Astrocyte (in vitro differentiated cells and primary cell): ENCODE data around the gene RNPEP. TPM values are rescaled to one million over a fixed set of nuclear protein-coding genes. Genes with fewer than 3 reads are reported as not detected.

Experiments used
- DNase-seq: peaks from one replicate; pipeline ENCODE4 v3.0.0-alpha.2; 2010; ENCODE audit warnings: low read depth
- FAIRE-seq: peaks from 2 replicates; lab custom pipeline; 2011; peaks lifted over from hg19 to GRCh38; lab: Jason Lieb, UNC
- H2AFZ ChIP-seq: 2 replicates; pipeline ENCODE4 v1.6.0; 2012; ENCODE audit warnings: low read depth, low read length, inconsistent platforms
- H3K27ac ChIP-seq: 2 replicates; pipeline ENCODE4 v1.5.1; 2011; ENCODE audit warnings: low read depth, low read length, inconsistent platforms
- H3K27me3 ChIP-seq: 2 replicates; pipeline ENCODE4 v1.6.0; 2011; ENCODE audit warnings: low read length, inconsistent platforms; ENCODE audit not compliant: insufficient read depth
- H3K36me3 ChIP-seq: 2 replicates; pipeline ENCODE4 v1.5.1; 2011; ENCODE audit warnings: low read length, inconsistent platforms; ENCODE audit not compliant: insufficient read depth
- H3K4me1 ChIP-seq: 2 replicates; pipeline ENCODE4 v1.5.1; 2011; ENCODE audit warnings: low read length, inconsistent platforms; ENCODE audit not compliant: insufficient read depth
- H3K4me2 ChIP-seq: 2 replicates; pipeline ENCODE4 v1.6.0; 2012; ENCODE audit warnings: low read length, inconsistent platforms
- H3K4me3 ChIP-seq: 2 replicates; pipeline ENCODE4 v1.5.1; 2011; ENCODE audit warnings: low read depth, mild to moderate bottlenecking, low read length, inconsistent platforms; ENCODE audit not compliant: insufficient read depth
- H3K79me2 ChIP-seq: 2 replicates; pipeline ENCODE4 v1.6.0; 2012; ENCODE audit warnings: mild to moderate bottlenecking, low read length, inconsistent platforms; ENCODE audit not compliant: insufficient read depth
- H3K9ac ChIP-seq: 2 replicates; pipeline ENCODE4 v1.6.0; 2012; ENCODE audit warnings: mild to moderate bottlenecking, low read length, inconsistent platforms
- H3K9me3 ChIP-seq: 2 replicates; pipeline ENCODE4 v1.5.1; 2012; ENCODE audit warnings: low read depth, mild to moderate bottlenecking, low read length, inconsistent platforms; ENCODE audit not compliant: insufficient read depth
- H4K20me1 ChIP-seq: 2 replicates; pipeline ENCODE4 v1.6.0; 2012; ENCODE audit warnings: low read length, inconsistent platforms; ENCODE audit not compliant: insufficient read depth
- H3K27ac Mint-ChIP-seq: one replicate; pipeline ENCODE4 v1.8.0; 2021; ENCODE audit warnings: mild to moderate bottlenecking, mixed read lengths; ENCODE audit not compliant: unreplicated experiment
- H3K27me3 Mint-ChIP-seq: one replicate; pipeline ENCODE4 v1.8.0; 2021; ENCODE audit warnings: low read depth, mixed read lengths; ENCODE audit not compliant: unreplicated experiment
- H3K36me3 Mint-ChIP-seq: one replicate; pipeline ENCODE4 v1.8.0; 2021; ENCODE audit warnings: low read depth, mixed read lengths; ENCODE audit not compliant: unreplicated experiment
- H3K4me1 Mint-ChIP-seq: one replicate; pipeline ENCODE4 v1.8.0; 2021; ENCODE audit warnings: low read depth, mixed read lengths; ENCODE audit not compliant: unreplicated experiment
- H3K4me3 Mint-ChIP-seq: one replicate; pipeline ENCODE4 v1.8.0; 2021; ENCODE audit warnings: mild to moderate bottlenecking, moderate library complexity, mixed read lengths; ENCODE audit not compliant: unreplicated experiment
- H3K9me3 Mint-ChIP-seq: one replicate; pipeline ENCODE4 v1.8.0; 2021; ENCODE audit warnings: mild to moderate bottlenecking, mixed read lengths; ENCODE audit not compliant: unreplicated experiment
- EZH2 ChIP-seq: IDR thresholded peaks from 2 replicates; pipeline ENCODE4 v1.6.1; 2012; ENCODE audit warnings: mild to moderate bottlenecking, low read length, inconsistent platforms; ENCODE audit not compliant: insufficient read depth
- total RNA-seq: library from RNA; stranded (reverse); gene quantifications from 2 replicates; pipeline ENCODE4 v1.2.1, GENCODE V29; 2021
- TF ChIP-seq, protein P1 (sequence below): IDR thresholded peaks from 2 replicates; pipeline ENCODE4 v1.5.1; 2011; ENCODE audit warnings: low read depth, mild to moderate bottlenecking, inconsistent platforms, low read length, moderate library complexity; ENCODE audit not compliant: insufficient read depth

The RNPEP gene
- total RNA-seq, 1 donor from 2014 or later = 68.9 TPM

DNA sequence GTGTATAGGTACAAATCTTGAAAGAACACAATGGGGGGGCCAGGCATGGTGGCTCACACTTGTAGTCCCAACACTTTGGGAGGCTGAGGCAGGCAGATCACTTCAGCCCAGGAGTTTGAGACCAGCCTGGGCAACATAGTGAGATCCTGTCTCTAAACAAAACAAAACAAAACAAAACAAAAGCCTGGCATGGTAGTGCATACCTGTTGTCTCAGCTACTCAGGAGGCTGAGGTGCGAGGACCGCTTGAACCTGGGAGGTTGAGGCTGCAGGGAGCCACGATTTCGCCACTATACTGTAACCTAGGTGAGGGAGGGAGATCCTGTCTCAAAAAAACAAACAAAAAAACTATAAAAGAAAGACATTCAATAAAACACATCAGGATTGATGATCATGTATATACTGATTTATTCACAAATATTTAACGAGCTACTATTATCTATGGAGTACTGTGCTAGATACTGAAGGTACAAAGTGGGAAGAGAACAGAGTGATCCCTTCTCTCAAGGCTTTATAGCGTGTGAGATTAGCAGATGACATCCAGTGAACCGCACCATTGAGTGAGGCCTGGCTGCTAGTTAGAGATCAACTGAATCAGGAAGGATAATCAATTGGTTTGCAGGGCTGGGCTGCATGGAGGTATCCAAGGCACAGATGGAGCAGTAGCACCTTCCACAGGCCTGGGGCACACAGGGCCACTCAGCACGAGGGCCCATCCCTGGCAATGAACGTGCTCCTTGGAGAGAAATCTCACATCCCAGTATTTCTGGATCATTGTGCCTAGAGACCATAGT is 54.3 kb downstream of the RNPEP start:
- Histone ChIP-seq H3K36me3 (no peaks in the 10 kb centered on the region), H3K4me3 (no peak overlapping the region), H3K79me2 (no peaks in the 10 kb centered on the region), H3K9ac (no peak overlapping the region), H3K27me3 (no peaks in the 10 kb centered on the region), H3K4me1 (peaks cover 17% of the 10 kb centered on the region), H2AFZ (no peak overlapping the region), H3K9me3 (no peaks in the 10 kb centered on the region), H4K20me1 (no peaks in the 10 kb centered on the region), H3K4me2 (no peak overlapping the region), H3K27ac (no peak overlapping the region)
- Mint-ChIP-seq H3K9me3 (peaks cover 4% of the 10 kb centered on the region), H3K36me3 (no peaks in the 10 kb centered on the region), H3K4me1 (peaks cover 16% of the 10 kb centered on the region), H3K27ac (peak overlapping the region; percentile 78), H3K27me3 (peaks cover 4% of the 10 kb centered on the region), H3K4me3 (no peak overlapping the region)
- FAIRE-seq (no peak), DNase-seq (no peak)
- TF ChIP-seq, protein P1, sequence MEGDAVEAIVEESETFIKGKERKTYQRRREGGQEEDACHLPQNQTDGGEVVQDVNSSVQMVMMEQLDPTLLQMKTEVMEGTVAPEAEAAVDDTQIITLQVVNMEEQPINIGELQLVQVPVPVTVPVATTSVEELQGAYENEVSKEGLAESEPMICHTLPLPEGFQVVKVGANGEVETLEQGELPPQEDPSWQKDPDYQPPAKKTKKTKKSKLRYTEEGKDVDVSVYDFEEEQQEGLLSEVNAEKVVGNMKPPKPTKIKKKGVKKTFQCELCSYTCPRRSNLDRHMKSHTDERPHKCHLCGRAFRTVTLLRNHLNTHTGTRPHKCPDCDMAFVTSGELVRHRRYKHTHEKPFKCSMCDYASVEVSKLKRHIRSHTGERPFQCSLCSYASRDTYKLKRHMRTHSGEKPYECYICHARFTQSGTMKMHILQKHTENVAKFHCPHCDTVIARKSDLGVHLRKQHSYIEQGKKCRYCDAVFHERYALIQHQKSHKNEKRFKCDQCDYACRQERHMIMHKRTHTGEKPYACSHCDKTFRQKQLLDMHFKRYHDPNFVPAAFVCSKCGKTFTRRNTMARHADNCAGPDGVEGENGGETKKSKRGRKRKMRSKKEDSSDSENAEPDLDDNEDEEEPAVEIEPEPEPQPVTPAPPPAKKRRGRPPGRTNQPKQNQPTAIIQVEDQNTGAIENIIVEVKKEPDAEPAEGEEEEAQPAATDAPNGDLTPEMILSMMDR = no peak
- TF ChIP-seq EZH2 = no peak

DNA sequence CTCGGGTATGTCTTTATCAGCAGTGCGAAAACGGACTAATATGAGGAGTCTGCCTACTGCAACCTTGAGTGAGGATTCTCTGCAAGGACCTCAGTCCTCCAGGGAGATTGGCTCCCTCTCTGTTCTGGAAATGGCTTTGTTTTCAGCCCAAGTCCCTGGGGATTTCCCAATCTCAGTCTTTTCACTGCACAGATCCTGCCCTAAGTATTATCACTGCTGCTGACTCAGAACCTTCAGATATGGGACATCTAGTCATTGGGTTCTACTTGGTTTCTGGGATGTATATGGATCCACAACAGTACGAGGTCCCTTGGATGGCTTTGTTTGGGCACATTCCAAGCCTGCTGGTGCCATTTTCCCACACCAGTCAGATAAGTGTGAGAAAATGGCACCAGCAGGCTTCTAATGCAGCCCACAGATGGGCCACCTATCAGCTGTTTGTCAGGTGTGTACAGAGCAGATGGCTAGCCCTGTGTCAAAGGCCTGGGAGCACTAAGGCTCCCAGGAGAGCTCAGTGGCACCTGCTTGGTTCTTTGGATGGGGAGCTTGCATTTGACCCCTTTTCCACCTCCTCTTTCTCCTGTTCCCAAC is 55.4 kb downstream of the RNPEP start:
- H3K36me3 Mint-ChIP-seq = no peaks in the 10 kb centered on the region
- Histone ChIP-seq H3K36me3 (no peaks in the 10 kb centered on the region), H3K27ac (no peak overlapping the region), H3K79me2 (no peaks in the 10 kb centered on the region), H3K4me2 (no peak overlapping the region), H2AFZ (no peak overlapping the region), H3K4me1 (peaks cover 17% of the 10 kb centered on the region), H3K9ac (no peak overlapping the region), H3K9me3 (no peaks in the 10 kb centered on the region), H4K20me1 (no peaks in the 10 kb centered on the region), H3K4me3 (no peak overlapping the region), H3K27me3 (no peaks in the 10 kb centered on the region)
- FAIRE-seq (no peak), DNase-seq (peak; percentile 42)
- peaks cover 5% of the 10 kb centered on the region for H3K27me3 Mint-ChIP-seq
- H3K4me3 Mint-ChIP-seq = no peak overlapping the region
- H3K27ac Mint-ChIP-seq = no peak overlapping the region
- TF ChIP-seq, protein P1 = no peak
- TF ChIP-seq EZH2 = no peak
- peaks cover 16% of the 10 kb centered on the region for H3K4me1 Mint-ChIP-seq
- H3K9me3 Mint-ChIP-seq = peaks cover 4% of the 10 kb centered on the region
